ENCODE measurements around the gene KRTAP10-5. TPM values are rescaled to one million over a fixed set of nuclear protein-coding genes. Genes with fewer than 3 reads are reported as not detected.
A peak's percentile ranks its signal among the peaks of the same experiment; 100 is the strongest.

The KRTAP10-5 gene
- total RNA-seq, 1 experiment from 2014 or later = not detected

GRCh38 chr21:44533891-44534627, 46.3 kb downstream of the KRTAP10-5 start:
- intact Hi-C loops (cut with micrococcal nuclease) = no loop called here
- H4K20me1 ChIP-seq (ENCODE audit: insufficient read depth) = no peaks in the 10 kb centered on the region
- TF ChIP-seq ZFX (IDR thresholded peaks at IDR 0.05) (no peak), EGR1 (IDR thresholded peaks at IDR 0.05; ENCODE audit: low read depth) (no peak), SP1 (IDR thresholded peaks at IDR 0.05; ENCODE audit: low read depth) (no peak), CEBPB (IDR thresholded peaks at IDR 0.05; ENCODE audit: low read depth) (no peak), SRF (IDR thresholded peaks at IDR 0.05; ENCODE audit: low read depth) (no peak), ZNF274 (IDR thresholded peaks at IDR 0.05; ENCODE audit: low read depth, low read length) (no peak), JUND (IDR thresholded peaks at IDR 0.05) (no peak), CBX3 (IDR thresholded peaks at IDR 0.05; ENCODE audit: low read depth) (no peak), YY1 (IDR thresholded peaks at IDR 0.05; ENCODE audit: extremely low read depth, insufficient replicate concordance, low read depth, low read length) (no peak), TCF7L2 (IDR thresholded peaks at IDR 0.05; ENCODE audit: borderline replicate concordance, extremely low read depth, insufficient read depth, insufficient read length) (no peak), POLR2AphosphoS5 (IDR thresholded peaks at IDR 0.05; ENCODE audit: low read depth, low read length) (no peak), EZH2phosphoT487 (IDR thresholded peaks at IDR 0.05; ENCODE audit: borderline replicate concordance) (no peak), RAD21 (IDR thresholded peaks at IDR 0.05; ENCODE audit: low read depth) (no peak)
- TF ChIP-seq, protein P1, sequence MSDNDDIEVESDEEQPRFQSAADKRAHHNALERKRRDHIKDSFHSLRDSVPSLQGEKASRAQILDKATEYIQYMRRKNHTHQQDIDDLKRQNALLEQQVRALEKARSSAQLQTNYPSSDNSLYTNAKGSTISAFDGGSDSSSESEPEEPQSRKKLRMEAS (IDR thresholded peaks at IDR 0.05) = no peak
- TF ChIP-seq, protein P2, sequence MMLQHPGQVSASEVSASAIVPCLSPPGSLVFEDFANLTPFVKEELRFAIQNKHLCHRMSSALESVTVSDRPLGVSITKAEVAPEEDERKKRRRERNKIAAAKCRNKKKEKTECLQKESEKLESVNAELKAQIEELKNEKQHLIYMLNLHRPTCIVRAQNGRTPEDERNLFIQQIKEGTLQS (IDR thresholded peaks at IDR 0.05) = no peak
- TF ChIP-seq, protein P3, sequence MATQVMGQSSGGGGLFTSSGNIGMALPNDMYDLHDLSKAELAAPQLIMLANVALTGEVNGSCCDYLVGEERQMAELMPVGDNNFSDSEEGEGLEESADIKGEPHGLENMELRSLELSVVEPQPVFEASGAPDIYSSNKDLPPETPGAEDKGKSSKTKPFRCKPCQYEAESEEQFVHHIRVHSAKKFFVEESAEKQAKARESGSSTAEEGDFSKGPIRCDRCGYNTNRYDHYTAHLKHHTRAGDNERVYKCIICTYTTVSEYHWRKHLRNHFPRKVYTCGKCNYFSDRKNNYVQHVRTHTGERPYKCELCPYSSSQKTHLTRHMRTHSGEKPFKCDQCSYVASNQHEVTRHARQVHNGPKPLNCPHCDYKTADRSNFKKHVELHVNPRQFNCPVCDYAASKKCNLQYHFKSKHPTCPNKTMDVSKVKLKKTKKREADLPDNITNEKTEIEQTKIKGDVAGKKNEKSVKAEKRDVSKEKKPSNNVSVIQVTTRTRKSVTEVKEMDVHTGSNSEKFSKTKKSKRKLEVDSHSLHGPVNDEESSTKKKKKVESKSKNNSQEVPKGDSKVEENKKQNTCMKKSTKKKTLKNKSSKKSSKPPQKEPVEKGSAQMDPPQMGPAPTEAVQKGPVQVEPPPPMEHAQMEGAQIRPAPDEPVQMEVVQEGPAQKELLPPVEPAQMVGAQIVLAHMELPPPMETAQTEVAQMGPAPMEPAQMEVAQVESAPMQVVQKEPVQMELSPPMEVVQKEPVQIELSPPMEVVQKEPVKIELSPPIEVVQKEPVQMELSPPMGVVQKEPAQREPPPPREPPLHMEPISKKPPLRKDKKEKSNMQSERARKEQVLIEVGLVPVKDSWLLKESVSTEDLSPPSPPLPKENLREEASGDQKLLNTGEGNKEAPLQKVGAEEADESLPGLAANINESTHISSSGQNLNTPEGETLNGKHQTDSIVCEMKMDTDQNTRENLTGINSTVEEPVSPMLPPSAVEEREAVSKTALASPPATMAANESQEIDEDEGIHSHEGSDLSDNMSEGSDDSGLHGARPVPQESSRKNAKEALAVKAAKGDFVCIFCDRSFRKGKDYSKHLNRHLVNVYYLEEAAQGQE (IDR thresholded peaks at IDR 0.05; ENCODE audit: low read depth) = no peak
- TF ChIP-seq, protein P4, sequence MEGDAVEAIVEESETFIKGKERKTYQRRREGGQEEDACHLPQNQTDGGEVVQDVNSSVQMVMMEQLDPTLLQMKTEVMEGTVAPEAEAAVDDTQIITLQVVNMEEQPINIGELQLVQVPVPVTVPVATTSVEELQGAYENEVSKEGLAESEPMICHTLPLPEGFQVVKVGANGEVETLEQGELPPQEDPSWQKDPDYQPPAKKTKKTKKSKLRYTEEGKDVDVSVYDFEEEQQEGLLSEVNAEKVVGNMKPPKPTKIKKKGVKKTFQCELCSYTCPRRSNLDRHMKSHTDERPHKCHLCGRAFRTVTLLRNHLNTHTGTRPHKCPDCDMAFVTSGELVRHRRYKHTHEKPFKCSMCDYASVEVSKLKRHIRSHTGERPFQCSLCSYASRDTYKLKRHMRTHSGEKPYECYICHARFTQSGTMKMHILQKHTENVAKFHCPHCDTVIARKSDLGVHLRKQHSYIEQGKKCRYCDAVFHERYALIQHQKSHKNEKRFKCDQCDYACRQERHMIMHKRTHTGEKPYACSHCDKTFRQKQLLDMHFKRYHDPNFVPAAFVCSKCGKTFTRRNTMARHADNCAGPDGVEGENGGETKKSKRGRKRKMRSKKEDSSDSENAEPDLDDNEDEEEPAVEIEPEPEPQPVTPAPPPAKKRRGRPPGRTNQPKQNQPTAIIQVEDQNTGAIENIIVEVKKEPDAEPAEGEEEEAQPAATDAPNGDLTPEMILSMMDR (IDR thresholded peaks at IDR 0.05 in 2 of 3, conservative IDR thresholded peaks at IDR 0.05 in 1 of 3; ENCODE audit: borderline replicate concordance in 1 of 3, insufficient read depth in 1 of 3, low read depth in 2 of 3, low read length in 2 of 3) = no peak
- no peaks in the 10 kb centered on the region for H3K36me3 ChIP-seq (ENCODE audit: control insufficient read depth in 1 of 2, insufficient read depth in 2 of 2, low read length in 2 of 2)
- H3K9ac ChIP-seq (ENCODE audit: low read length) = no peak overlapping the region
- no peaks in the 10 kb centered on the region for H3K4me1 ChIP-seq (ENCODE audit: control insufficient read depth in 1 of 2, insufficient read depth in 2 of 2, low read length in 2 of 2)
- H3K4me3 ChIP-seq (replicated peaks in 1 of 2; ENCODE audit: low read depth in 1 of 2, low read length in 2 of 2) = no peak overlapping the region
- no peak overlapping the region for H3K4me2 ChIP-seq (ENCODE audit: low read length)
- H3K9me2 ChIP-seq (ENCODE audit: insufficient read depth) = no peaks in the 10 kb centered on the region
- CTCF ChIA-PET = no interaction called here
- POLR2A ChIA-PET = no interaction called here
- no peaks in the 10 kb centered on the region for H3K9me3 ChIP-seq (ENCODE audit: control insufficient read depth in 1 of 2, insufficient read depth in 1 of 2, low read depth in 1 of 2, low read length in 2 of 2)
- no TSS peak for BruUV-seq (replicated peaks)
- no peaks in the 10 kb centered on the region for H3K79me2 ChIP-seq (ENCODE audit: insufficient read depth, low read length)
- ATAC-seq = peak; percentile 56
- DNase-seq (ENCODE audit: low read depth, low spot score) = peak; percentile 4
- H3K27me3 ChIP-seq (ENCODE audit: insufficient read depth, low read length) = no peaks in the 10 kb centered on the region
- H2AFZ ChIP-seq (ENCODE audit: low read depth, low read length, poor library complexity, severe bottlenecking) = no peak overlapping the region
- H3K27ac ChIP-seq (ENCODE audit: low read depth, low read length) = no peak overlapping the region
- RAD21 ChIA-PET (ENCODE audit: low non-redundant PET in 1 of 2, low total read pairs in 2 of 2, uncharacterized antibody in 2 of 2, unreplicated experiment in 2 of 2) = no interaction called here
